GM04504 (cell line): ENCODE data around the gene PLAC8.
"Not testable (repeated sequence)": the region's sequence is repeated elsewhere in the genome, so short reads cannot be mapped to it uniquely, and the experiment has no call there.

ENCODE experiments used
- DNase-seq: peaks from one replicate; pipeline ENCODE4 v3.0.0-alpha.2; 2012; ENCODE audit warnings: low read depth

The PLAC8 gene, protein sequence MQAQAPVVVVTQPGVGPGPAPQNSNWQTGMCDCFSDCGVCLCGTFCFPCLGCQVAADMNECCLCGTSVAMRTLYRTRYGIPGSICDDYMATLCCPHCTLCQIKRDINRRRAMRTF

DNA sequence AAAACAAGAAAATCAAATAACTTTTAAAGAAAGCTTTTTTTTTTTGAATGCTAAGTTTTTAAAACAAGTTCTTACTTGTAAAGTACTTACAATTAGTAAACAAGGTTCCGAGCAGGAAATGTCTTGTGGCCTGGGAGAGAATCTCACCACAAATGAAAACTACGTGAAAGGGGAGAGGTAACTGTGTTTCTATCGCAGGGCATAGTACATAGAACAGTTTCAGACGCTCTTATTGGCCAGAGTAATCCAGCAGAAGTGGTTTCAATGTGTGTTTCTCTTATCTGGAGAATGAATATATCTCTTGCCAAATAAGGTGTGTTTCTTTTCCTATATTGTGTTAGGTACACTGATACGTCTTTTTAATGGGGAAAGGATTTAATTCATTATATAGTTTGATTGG, at the start of gene PLAC8:
Gene PLAC8 (minus strand): TSS at position 154 of the 400 bp plus-strand sequence. CDS start 6,808 bp downstream, outside the sequence.
- DNase-seq, result no peak

GRCh38 chr4:83153417-83153816, 38.9 kb upstream of the PLAC8 start:
- DNase-seq, result no peak

DNA sequence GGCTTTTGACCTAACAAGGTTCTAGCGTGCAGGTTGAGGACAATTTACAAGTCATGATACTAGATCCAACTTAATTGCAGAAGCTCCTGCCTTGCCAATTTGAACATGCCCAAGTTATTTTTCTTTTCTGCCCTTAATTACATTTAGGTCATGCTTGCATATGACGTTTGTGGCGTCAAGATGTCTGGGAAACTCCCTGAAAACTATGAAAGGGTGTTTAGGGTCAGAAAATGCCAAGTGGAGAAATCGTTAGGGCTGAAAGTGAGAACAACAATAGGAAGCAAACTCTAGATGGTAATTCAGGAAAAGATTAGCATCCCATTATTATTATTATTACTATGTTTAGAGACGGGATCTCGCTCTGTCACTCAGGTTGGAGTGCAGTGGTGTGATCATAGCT, 38.2 kb upstream of the PLAC8 start:
- no peak for DNase-seq

DNA sequence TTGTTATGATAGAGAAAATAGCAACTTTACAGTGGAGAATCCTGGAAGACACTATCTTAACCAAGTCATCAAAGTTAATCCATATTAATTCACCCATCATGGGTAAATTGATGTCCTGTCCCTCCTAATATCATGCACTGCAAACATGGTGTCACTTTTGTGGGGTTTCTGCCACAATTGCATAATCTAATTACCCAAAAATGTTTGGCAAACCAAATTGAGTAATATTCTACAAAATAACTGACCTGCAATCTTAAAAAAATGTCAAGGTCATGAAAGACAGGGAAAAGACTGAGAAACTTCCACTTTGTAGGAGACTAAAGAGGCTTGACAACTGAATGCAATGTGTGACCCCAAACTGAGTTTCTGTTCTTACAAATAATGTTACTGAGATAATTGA, 37.1 kb upstream of the PLAC8 start:
- no peak for DNase-seq

DNA sequence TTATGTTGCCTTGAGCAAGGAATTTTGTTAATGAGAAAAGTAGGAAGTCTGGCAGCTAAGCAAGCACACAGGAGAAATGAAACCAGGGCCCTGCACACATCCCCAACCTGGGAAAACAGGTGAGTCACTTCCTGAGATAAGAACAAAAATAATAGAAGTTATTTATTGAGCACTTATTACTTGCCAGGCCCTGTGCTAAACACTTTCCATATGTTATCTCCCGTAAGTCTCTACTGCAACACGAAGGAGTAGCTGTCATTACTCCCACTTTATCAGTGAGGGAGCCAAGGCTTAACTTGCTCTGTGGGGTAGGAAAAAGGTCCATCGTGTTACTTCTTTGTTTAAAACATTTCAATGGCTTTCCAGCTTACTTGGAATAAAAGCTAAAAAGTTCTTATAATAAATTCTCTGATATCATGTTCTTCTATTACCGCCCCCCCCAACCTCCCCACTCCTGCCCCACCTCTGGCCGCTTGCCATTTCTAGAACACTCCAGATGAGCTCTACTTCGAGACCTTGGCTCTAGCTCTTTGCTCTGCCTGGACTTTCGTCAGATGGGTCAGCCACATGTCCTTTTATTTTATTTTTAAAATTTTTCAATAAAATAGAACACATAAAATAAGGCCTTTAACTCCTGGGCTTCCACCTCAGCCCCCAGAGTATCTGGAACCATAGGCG, 36.3 kb upstream of the PLAC8 start:
- DNase-seq, result no peak

DNA sequence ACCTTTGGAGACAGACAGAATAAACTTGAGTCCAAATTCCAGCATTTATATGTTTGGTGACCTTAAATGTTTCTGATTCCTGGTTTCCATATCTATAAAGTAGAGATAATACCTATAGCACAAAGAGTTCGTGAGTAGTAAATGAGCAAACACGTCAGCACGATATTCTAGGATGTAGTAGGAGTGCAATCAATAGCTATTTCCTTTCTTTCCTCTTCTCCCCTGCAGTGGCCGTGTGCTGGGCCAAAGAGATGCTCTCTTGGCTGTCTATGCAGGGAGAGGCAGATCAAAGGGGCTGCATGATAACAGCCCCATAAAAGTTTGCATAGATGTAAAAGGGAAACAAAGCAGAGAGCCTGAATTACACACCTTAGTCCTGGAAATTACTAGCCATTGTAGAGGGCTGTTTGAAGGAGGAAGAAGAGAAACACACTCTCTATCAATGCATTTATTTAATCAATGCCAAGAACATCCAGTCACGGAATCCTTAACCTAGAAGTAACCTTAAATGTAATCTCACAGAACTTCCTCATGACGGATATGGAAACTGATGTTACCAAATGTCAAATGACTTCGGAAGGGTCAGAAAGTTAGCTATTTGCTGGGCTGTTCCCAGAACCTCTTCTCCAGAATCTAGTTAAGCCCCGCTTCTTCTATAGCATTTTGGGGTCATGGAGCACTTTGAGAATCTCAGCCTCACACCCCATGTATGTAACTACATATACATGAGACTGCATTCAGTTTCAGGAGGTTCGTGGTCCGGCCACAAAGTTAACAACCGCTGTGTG, 35.5 kb upstream of the PLAC8 start:
- no peak for DNase-seq

DNA sequence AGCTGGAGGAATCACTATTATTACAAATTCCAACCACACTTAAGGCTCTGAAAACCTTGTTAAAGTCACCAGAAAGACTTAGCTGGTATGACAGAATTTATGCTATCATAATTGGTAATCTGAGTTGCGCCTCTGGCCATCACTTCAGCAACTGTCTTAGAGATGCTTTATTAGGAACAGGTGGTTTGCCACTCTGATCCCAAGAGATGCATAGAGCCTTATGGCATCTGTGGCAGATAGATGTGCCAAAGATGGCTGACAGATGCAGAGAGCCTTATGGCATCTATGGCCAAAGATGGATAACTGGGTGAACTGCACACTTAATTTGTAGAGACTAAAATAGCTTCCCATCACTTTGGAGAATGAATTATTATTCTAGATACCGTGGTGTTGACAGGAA, 32.3 kb upstream of the PLAC8 start:
- DNase-seq, result no peak

DNA sequence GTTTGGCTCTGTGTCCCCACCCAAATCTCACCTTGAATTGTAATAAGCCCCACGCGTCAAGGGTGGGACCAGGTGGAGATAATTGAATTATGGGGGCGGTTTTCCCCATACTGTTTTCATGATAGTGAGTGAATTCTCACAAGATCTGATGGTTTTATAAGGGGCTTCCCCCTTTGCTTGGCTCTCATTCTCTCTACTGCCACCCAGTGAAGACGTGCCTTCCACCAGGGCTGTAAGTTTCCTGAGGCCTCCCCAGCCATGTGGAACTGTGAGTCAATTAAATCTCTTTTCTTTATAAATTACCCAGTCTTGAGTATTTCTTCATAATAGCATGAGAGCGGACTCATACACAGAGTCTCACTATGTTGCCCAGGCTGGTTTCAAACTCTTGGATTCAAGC, 31.2 kb upstream of the PLAC8 start:
- not testable (repeated sequence) for DNase-seq

GRCh38 chr4:83139514-83140156, 25.1 kb upstream of the PLAC8 start:
- DNase-seq, result no peak

DNA sequence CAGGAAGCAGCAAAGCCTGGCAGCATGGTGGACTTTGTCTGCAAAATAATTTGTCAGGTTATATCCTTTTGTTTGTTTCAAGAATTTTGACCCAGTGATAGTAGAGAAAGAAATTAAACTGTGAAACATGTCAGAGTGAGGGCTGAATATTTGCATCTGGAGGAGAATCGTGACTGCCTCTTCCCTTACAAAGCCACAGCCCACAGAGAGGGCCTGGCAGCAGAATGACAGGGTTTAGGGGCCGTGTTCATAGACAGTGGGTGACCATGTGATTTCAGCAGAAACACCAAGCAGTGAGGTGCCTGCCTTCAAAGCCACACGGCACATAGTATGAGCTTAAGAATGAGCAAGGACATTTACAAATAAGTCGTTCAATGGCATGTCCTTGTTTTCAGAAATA, 24.4 kb upstream of the PLAC8 start:
- no peak for DNase-seq

- no peak for DNase-seq
These were observed 17.5 kb upstream of the PLAC8 start for GRCh38 chr4:83132065-83132464.

DNA sequence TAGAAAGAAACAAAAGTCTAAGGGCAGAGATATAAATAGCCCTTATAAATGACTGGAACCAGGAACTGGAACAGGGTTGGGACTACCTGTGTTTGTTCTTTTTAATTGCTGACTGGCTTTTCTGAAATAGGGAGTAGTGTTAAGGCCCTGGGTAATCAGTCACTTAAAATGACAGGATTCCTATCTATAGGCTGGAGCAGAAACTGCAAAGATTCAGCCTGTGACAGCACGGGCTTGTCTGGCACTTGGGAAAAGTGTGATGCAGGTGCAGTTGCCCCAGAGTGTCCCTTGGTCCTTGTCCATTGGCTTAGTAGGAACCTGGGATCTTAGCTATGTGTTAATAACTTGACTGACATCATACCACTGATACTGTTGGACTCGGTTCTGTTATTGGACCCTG, 14.7 kb upstream of the PLAC8 start:
- DNase-seq, result no peak

GRCh38 chr4:83128240-83128929, 13.9 kb upstream of the PLAC8 start:
- DNase-seq, result peak; percentile 84

GRCh38 chr4:83125738-83126141, 11.2 kb upstream of the PLAC8 start:
- DNase-seq, result no peak

DNA sequence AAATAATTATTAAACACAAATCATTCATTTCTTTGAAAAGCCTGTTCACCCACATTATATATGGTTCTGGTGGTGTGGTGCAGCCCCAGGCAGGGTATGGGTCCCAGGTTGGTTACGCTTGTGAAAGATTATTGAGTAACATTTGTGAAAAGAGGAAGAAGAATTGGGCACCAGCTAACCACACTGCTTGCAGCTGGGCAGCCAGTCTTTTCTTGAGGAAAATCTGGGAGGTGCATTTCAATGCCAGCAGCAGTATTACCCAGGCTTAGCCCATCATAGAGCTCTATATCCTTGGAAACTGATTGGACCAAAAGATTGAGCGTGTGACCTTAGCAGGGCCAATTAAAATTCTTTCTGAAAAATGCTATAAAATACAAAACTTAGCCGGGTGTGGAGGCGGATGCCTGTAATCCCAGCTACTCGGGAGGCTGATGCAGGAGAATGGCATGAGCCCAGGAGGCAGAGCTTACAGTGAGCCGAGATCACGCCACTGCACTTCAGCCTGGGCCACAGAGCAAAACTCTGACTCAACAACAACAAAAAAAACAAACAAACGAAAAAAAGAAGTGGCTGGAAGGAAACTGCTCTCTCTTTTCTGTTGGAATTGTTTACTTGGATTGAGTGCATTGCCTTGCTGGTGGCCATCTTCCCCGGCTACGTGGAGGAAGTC, 9.7 kb upstream of the PLAC8 start:
- DNase-seq, result no peak

GRCh38 chr4:83121246-83121645, 6.7 kb upstream of the PLAC8 start:
- DNase-seq, result no peak

DNA sequence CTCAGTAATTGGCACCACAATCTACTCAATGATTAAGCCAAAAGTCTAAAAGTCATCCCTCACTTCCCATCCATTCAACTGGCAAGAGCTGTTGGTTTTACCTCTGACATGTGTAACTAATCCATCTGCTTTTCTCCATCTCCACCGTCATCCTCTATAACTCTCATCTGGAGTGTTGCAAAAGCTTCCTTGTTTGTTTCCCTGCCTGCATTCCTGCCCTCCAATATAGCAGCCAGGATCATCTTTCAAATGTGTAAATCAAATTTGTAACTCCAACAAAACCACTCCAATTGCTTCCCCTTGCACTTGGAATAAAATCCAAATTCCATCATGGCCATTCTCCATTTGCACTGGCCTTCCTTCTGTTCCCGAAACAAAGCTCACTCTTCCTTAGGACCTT, 4.3 kb upstream of the PLAC8 start:
- peak; percentile 73 for DNase-seq

GRCh38 chr4:83115656-83116285, 1.2 kb upstream of the PLAC8 start:
- no peak for DNase-seq

DNA sequence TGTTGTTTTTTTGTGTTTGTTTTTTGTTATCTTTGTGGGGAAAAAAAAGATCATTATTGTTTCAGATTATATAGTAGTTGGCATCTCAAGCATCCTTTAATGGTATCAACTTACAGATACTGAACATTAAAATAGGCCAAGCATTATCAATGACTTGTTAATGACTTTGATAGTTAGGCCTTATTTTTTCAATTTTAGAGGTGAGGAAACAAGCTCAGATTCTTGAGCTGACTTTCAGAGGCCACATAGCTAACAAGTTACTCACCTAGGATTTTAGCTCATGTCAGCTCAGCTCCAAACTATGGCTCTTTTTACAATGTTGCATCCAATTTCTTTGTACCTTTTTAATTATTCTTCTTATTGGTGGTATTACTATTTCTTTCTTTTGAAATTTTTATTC, 471 bp upstream of the PLAC8 start:
- DNase-seq, result no peak

DNA sequence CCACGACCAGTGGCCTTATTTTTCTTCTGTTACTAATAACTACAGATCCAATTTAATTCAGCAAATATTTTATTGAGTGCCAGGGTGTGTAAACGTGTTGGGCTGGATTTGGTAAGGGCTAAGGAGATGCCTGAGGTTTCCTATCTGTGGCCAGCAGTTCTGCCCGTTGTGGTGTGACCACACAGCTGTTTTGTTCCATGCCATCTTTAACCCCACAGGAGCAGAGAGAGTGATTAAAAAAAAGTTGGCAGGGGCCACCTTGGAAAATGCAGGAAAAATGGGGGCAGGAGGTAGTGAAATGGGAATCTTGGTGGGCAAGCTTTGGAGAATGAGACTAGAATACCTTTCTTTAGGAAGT, 1.1 kb downstream of the PLAC8 start:
- no peak for DNase-seq

DNA sequence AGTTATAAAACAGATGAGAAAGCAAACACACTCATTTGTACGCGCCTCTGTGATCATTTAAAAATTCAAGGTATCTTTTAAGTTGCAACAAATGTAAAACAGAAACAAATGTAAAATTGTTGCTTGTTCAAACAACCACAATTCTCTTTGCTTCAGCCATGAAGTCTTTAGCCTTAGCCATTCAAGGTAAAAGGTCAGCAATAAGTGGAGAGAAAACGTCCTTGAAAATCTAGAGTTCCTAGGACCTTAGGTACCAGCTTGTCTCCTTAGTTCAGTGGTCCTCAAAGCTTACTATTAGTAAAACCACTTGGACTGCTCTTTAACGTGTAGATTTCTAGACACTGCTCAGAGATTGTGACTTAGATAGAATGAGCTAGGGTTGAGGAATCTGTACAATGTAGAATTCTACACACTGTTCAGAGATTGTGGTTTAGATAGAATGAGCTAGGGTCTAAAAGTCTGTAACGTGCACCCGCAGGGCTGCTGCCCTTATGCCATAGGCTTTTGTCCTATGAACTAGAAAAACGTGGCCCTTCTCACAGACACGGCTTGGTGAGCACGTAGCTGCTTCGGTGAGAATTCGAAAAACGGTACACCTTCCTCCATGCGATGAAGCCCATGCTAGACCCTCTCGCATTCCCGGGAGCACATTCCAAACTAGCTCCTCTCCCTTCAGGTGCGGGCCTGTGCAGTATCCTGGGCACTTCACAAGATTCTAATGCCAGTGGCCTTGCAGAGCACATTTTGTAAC, 1.7 kb downstream of the PLAC8 start:
- no peak for DNase-seq
